Panc1 (cell line): ENCODE measurements around the gene HS6ST3. TPM values are rescaled to one million over a fixed set of nuclear protein-coding genes. Genes with fewer than 3 reads are reported as not detected.

ENCODE experiments used
- ATAC-seq: fragments of 200-7000 bp; cut with Tn5 transposase; 2 replicates; pipeline ENCODE4 v1.9.1; 2020; ENCODE audit warnings: mild to moderate bottlenecking, moderate library complexity
- BruUV-seq: library from RNA; stranded (reverse); fragments of 400-500 nt; replicated peaks from 2 replicates; lab custom pipeline; 2021; lab: Mats Ljungman, UMichigan
- CTCF ChIA-PET: fragments of 300-600 bp; sonication (Branson Sonifier 250); formaldehyde crosslinking; loops from one replicate; lab custom pipeline; 2022; ENCODE audit warnings: antibody characterized with exemption; lab: Charles Lee
- POLR2A ChIA-PET: fragments of 300-600 bp; sonication (Branson Sonifier 250); formaldehyde crosslinking; loops from one replicate; lab custom pipeline; 2022; ENCODE audit warnings: antibody characterized with exemption; lab: Charles Lee
- DNase-seq: peaks from one replicate; pipeline ENCODE4 v3.0.0-alpha.2; 2010; ENCODE audit warnings: low read depth, low spot score
- H3K27ac ChIP-seq: 2 replicates; pipeline ENCODE4 v1.5.1; 2011; ENCODE audit warnings: mild to moderate bottlenecking, low read length, inconsistent platforms
- H3K27me3 ChIP-seq: fragments of 200-500 bp; sonication (Bioruptor generic); 2 replicates; pipeline ENCODE4 v1.6.0; 2014; ENCODE audit warnings: low read length, inconsistent platforms; ENCODE audit not compliant: control insufficient read depth, insufficient read depth
- H3K36me3 ChIP-seq: fragments of 200-500 bp; sonication (Bioruptor generic); 2 replicates; pipeline ENCODE4 v1.5.1; 2014; ENCODE audit warnings: inconsistent platforms, mild to moderate bottlenecking, low read length, moderate library complexity; ENCODE audit not compliant: control insufficient read depth, insufficient read depth
- H3K4me1 ChIP-seq: 2 replicates; pipeline ENCODE4 v1.5.1; 2011; ENCODE audit warnings: inconsistent platforms, mild to moderate bottlenecking, low read length, moderate library complexity; ENCODE audit not compliant: control insufficient read depth, insufficient read depth
- H3K4me3 ChIP-seq, 2 experiments: 2 replicates each; pipeline ENCODE4 v1.5.1; 2011 to 2012; ENCODE audit warnings: low read depth in 2 of 2, low read length in 2 of 2, mild to moderate bottlenecking in 2 of 2, inconsistent platforms in 1 of 2, moderate library complexity in 1 of 2
- H3K9me3 ChIP-seq: fragments of 200-500 bp; sonication (Bioruptor generic); 2 replicates; pipeline ENCODE4 v1.5.1; 2014; ENCODE audit warnings: low read depth, mild to moderate bottlenecking, inconsistent platforms, low read length, moderate library complexity; ENCODE audit not compliant: control insufficient read depth, insufficient read depth
- CTCF ChIP-seq: fragments of 450-650 bp; IDR thresholded peaks from 2 replicates; pipeline ENCODE4 v1.5.1; 2017; ENCODE audit warnings: mild to moderate bottlenecking
- POLR2AphosphoS5 ChIP-seq: IDR thresholded peaks from 2 replicates; pipeline ENCODE4 v1.6.1; 2012; ENCODE audit warnings: mild to moderate bottlenecking, low read depth, low read length, moderate library complexity
- REST ChIP-seq, 2 experiments: IDR thresholded peaks; 2 replicates each; pipeline ENCODE4 v1.6.1; 2011 to 2012; ENCODE audit warnings: low read depth in 2 of 2, control low read depth in 1 of 2, low read length in 1 of 2, mild to moderate bottlenecking in 1 of 2, moderate library complexity in 1 of 2; ENCODE audit not compliant: insufficient read depth in 1 of 2
- SIN3A ChIP-seq: IDR thresholded peaks from 2 replicates; pipeline ENCODE4 v1.6.1; 2012; ENCODE audit warnings: low read depth, mild to moderate bottlenecking, low read length, moderate library complexity, borderline replicate concordance; ENCODE audit not compliant: insufficient read depth
- TCF7L2 ChIP-seq: IDR thresholded peaks from 2 replicates; pipeline ENCODE4 v1.6.1; 2011; ENCODE audit warnings: mild to moderate bottlenecking, low read depth, low read length, inconsistent platforms
- in situ Hi-C: cut with HindIII; loops from 2 replicates; pipeline ENCODE4 v1.10.0; 2016; ENCODE audit warnings: low sequenced_read_pairs, low pct_unique_long_range_greater_than_20kb
- intact Hi-C: fragments of 100-400 bp; cut with micrococcal nuclease; formaldehyde crosslinking; loops from one replicate; pipeline ENCODE4 v1.10.0; 2022; ENCODE audit not compliant: unreplicated experiment
- total RNA-seq: library from RNA; stranded (reverse); gene quantifications from one replicate; pipeline ENCODE4 v1.2.1, GENCODE V29; 2021; ENCODE audit not compliant: unreplicated experiment

The HS6ST3 gene
- total RNA-seq, 1 experiment from 2014 or later, result 0.13 TPM

GRCh38 chr13:96200810-96201209 is 110.9 kb downstream of the HS6ST3 start:
- H3K9me3 ChIP-seq, result no peaks in the 10 kb centered on the region
- H3K27ac ChIP-seq, result no peak overlapping the region
- ChIA-PET CTCF (no interaction called here), POLR2A (no interaction called here)
- DNase-seq (no peak), ATAC-seq (no peak)
- intact Hi-C loops (no loop called here), in situ Hi-C loops (no loop called here)
- TF ChIP-seq SIN3A (no peak), CTCF (no peak), POLR2AphosphoS5 (no peak), REST (IDR thresholded peaks at IDR 0.05; ENCODE audit: insufficient read depth in 1 of 2, low read depth in 2 of 2, low read length in 1 of 2) (no peak), TCF7L2 (no peak)
- no peaks in the 10 kb centered on the region for H3K4me1 ChIP-seq
- no peaks in the 10 kb centered on the region for H3K36me3 ChIP-seq
- BruUV-seq, result no TSS peak
- H3K4me3 ChIP-seq, result no peak overlapping the region
- no peaks in the 10 kb centered on the region for H3K27me3 ChIP-seq

GRCh38 chr13:96202315-96202714 is 112.4 kb downstream of the HS6ST3 start:
- intact Hi-C loops, result no loop called here
- ChIA-PET CTCF (no interaction called here), POLR2A (no interaction called here)
- H3K4me3 ChIP-seq, result no peak overlapping the region
- H3K4me1 ChIP-seq, result no peaks in the 10 kb centered on the region
- BruUV-seq, result no TSS peak
- no peaks in the 10 kb centered on the region for H3K36me3 ChIP-seq
- TF ChIP-seq TCF7L2 (no peak), CTCF (no peak), POLR2AphosphoS5 (no peak), SIN3A (no peak), REST (IDR thresholded peaks at IDR 0.05; ENCODE audit: insufficient read depth in 1 of 2, low read depth in 2 of 2, low read length in 1 of 2) (no peak)
- H3K9me3 ChIP-seq, result no peaks in the 10 kb centered on the region
- in situ Hi-C loops, result no loop called here
- DNase-seq, result no peak
- no peaks in the 10 kb centered on the region for H3K27me3 ChIP-seq
- no peak for ATAC-seq
- no peak overlapping the region for H3K27ac ChIP-seq
